Endothelial cell of umbilical vein (primary cell): ENCODE measurements around the gene STRN. TPM values are rescaled to one million over a fixed set of nuclear protein-coding genes. Genes with fewer than 3 reads are reported as not detected.

Source experiments
- BruUV-seq: library from RNA; stranded (reverse); fragments of 400-500 nt; replicated peaks from 2 replicates; lab custom pipeline; 2021; lab: Mats Ljungman, UMichigan
- CTCF ChIA-PET: fragments of 300-600, 350-600 bp; sonication (Branson Sonifier 250); formaldehyde crosslinking; loops from one replicate; lab custom pipeline; 2021; ENCODE audit warnings: antibody characterized with exemption, inconsistent platforms; lab: Charles Lee
- POLR2A ChIA-PET: fragments of 300-600, 350-600 bp; sonication (Branson Sonifier 250); formaldehyde crosslinking; loops from one replicate; lab custom pipeline; 2021; ENCODE audit warnings: antibody characterized with exemption, inconsistent platforms; lab: Charles Lee
- DNase-seq: peaks from one replicate; pipeline ENCODE4 v3.0.0-alpha.2; 2011; ENCODE audit warnings: low read depth, low spot score
- FAIRE-seq: peaks from 2 replicates; lab custom pipeline; 2011; peaks lifted over from hg19 to GRCh38; lab: Jason Lieb, UNC
- H2AFZ ChIP-seq: 2 replicates; pipeline ENCODE4 v1.6.0; 2012; ENCODE audit warnings: low read depth, low read length, control low read depth, inconsistent platforms
- H3K27ac ChIP-seq: 2 replicates; pipeline ENCODE4 v1.5.1; 2011; ENCODE audit warnings: low read depth, mild to moderate bottlenecking, control low read depth, low read length, moderate library complexity; ENCODE audit not compliant: insufficient read depth
- H3K27me3 ChIP-seq, 2 experiments: 2 replicates each; pipeline versions ENCODE4 v1.6.0 to v1.6.1; 2011; ENCODE audit warnings: low read length in 2 of 2, mixed read lengths in 1 of 2; ENCODE audit not compliant: control insufficient read depth in 2 of 2, insufficient read depth in 2 of 2
- H3K36me3 ChIP-seq, 2 experiments: 2 replicates in 1 of 2; 3 replicates in 1 of 2; pipeline ENCODE4 v1.5.1; 2011; ENCODE audit warnings: low read length in 2 of 2, mild to moderate bottlenecking in 1 of 2, moderate library complexity in 1 of 2; ENCODE audit not compliant: control insufficient read depth in 2 of 2, insufficient read depth in 2 of 2; ENCODE audit errors: extremely low read depth in 1 of 2
- H3K4me1 ChIP-seq: 3 replicates; pipeline ENCODE4 v1.5.1; 2011; ENCODE audit warnings: mild to moderate bottlenecking, low read length; ENCODE audit not compliant: control insufficient read depth, insufficient read depth; ENCODE audit errors: extremely low read depth
- H3K4me2 ChIP-seq: 2 replicates; pipeline ENCODE4 v1.6.1; 2011; ENCODE audit warnings: low read length, control low read depth, mixed read lengths; ENCODE audit not compliant: insufficient read depth
- H3K4me3 ChIP-seq, 3 experiments: fragments of 200-600 bp in 1 of 3; sonication (generic), shearing (Covaris generic) in 1 of 3; replicated peaks in 1 of 3; 2 replicates each; pipeline ENCODE4 v1.5.1; 2011 to 2016; ENCODE audit warnings: control low read depth in 3 of 3, low read length in 3 of 3, mild to moderate bottlenecking in 2 of 3, inconsistent platforms in 1 of 3, low read depth in 1 of 3, moderate library complexity in 1 of 3; ENCODE audit not compliant: insufficient read depth in 1 of 3
- H3K79me2 ChIP-seq: 2 replicates; pipeline ENCODE4 v1.6.0; 2012; ENCODE audit warnings: low read length, inconsistent platforms; ENCODE audit not compliant: control insufficient read depth, insufficient read depth
- H3K9ac ChIP-seq: replicated peaks from 2 replicates; pipeline ENCODE3; 2011; ENCODE audit warnings: low read length, control low read depth; ENCODE audit not compliant: insufficient read depth; ENCODE audit errors: extremely low read depth
- H3K9me1 ChIP-seq: replicated peaks from 3 replicates; pipeline ENCODE4 v1.6.0; 2011; ENCODE audit warnings: mild to moderate bottlenecking, low read length; ENCODE audit not compliant: control insufficient read depth, insufficient read depth; ENCODE audit errors: extremely low read depth
- H3K9me3 ChIP-seq: replicated peaks from 2 replicates; pipeline ENCODE4 v1.5.1; 2012; ENCODE audit warnings: low read length, inconsistent platforms; ENCODE audit not compliant: control insufficient read depth, insufficient read depth
- H4K20me1 ChIP-seq: replicated peaks from 2 replicates; pipeline ENCODE3; 2011; ENCODE audit warnings: mild to moderate bottlenecking, low read length; ENCODE audit not compliant: control insufficient read depth, insufficient read depth; ENCODE audit errors: extremely low read depth
- EZH2 ChIP-seq: IDR thresholded peaks from 2 replicates; pipeline ENCODE4 v1.6.1; 2012; ENCODE audit warnings: borderline replicate concordance, low read depth, mild to moderate bottlenecking, moderate library complexity, low read length, inconsistent platforms; ENCODE audit not compliant: severe bottlenecking
- FOS ChIP-seq: IDR thresholded peaks from 2 replicates; pipeline ENCODE4 v1.6.1; 2011; ENCODE audit warnings: mild to moderate bottlenecking, low read length, moderate library complexity, borderline replicate concordance; ENCODE audit not compliant: insufficient read depth
- GATA2 ChIP-seq: IDR thresholded peaks from 2 replicates; pipeline ENCODE4 v1.7.0; 2011; ENCODE audit warnings: low read depth, mild to moderate bottlenecking, moderate library complexity, mixed read lengths, low read length; ENCODE audit not compliant: insufficient read length, insufficient read depth
- JUN ChIP-seq: IDR thresholded peaks from 2 replicates; pipeline ENCODE4 v1.6.1; 2011; ENCODE audit warnings: borderline replicate concordance, low read depth; ENCODE audit not compliant: insufficient read length, insufficient read depth
- MYC ChIP-seq: IDR thresholded peaks from one replicate; pipeline ENCODE4 v1.6.1; 2011; ENCODE audit warnings: mild to moderate bottlenecking, low read depth, low read length
- POLR2A ChIP-seq: IDR thresholded peaks from 2 replicates; pipeline ENCODE4 v1.6.1; 2012; ENCODE audit warnings: low read depth, mild to moderate bottlenecking, control low read depth, low read length
- POLR2AphosphoS5 ChIP-seq: IDR thresholded peaks from 2 replicates; pipeline ENCODE4 v1.6.1; 2012; ENCODE audit warnings: low read depth, mild to moderate bottlenecking, control low read depth, low read length, moderate library complexity; ENCODE audit not compliant: insufficient read depth
- dilution Hi-C: fragments of 300-500 bp; cut with MboI; formaldehyde crosslinking; loops from one replicate; pipeline ENCODE4 v1.15.0; 2019; ENCODE audit warnings: low sequenced_read_pairs; ENCODE audit not compliant: extremely low pct_ligation_motif_present
- intact Hi-C: fragments of 100-400 bp; cut with micrococcal nuclease; formaldehyde crosslinking; loops from one replicate; pipeline ENCODE4 v1.10.0; 2022
- polyA plus RNA-seq, 4 experiments: library from polyadenylated mRNA; depleted of rRNA in 3 of 4; stranded (reverse) in 3 of 4; unstranded in 1 of 4; fragments of >200 nt; gene quantifications; 2 replicates each; pipeline versions ENCODE4 v1.2.1 to v1.2.3, GENCODE V29; 2011 to 2012; ENCODE audit warnings: missing spikeins in 1 of 4
- total RNA-seq: library from RNA; stranded (reverse); gene quantifications from 2 replicates; pipeline ENCODE4 v1.2.3, GENCODE V29; 2021
- TF ChIP-seq, protein P1 (sequence below), 2 donors: IDR thresholded peaks; 1 replicate in 1 of 2; 2 replicates in 1 of 2; pipeline ENCODE4 v1.5.1; 2011; ENCODE audit warnings: low read length in 2 of 2, mild to moderate bottlenecking in 2 of 2, moderate library complexity in 2 of 2, control low read depth in 1 of 2, inconsistent platforms in 1 of 2, low read depth in 1 of 2; ENCODE audit not compliant: insufficient read depth in 1 of 2; ENCODE audit errors: extremely low read depth in 1 of 2
- TF ChIP-seq, protein P2 (sequence below): IDR thresholded peaks from 2 replicates; pipeline ENCODE4 v1.6.1; 2011; ENCODE audit not compliant: insufficient read depth, insufficient read length

The STRN gene
- total and polyA plus RNA-seq, 2 donors (not counting 3 experiments of a cell fraction or from before 2014, with no cell fraction given): 6.7 to 33.4 TPM

DNA sequence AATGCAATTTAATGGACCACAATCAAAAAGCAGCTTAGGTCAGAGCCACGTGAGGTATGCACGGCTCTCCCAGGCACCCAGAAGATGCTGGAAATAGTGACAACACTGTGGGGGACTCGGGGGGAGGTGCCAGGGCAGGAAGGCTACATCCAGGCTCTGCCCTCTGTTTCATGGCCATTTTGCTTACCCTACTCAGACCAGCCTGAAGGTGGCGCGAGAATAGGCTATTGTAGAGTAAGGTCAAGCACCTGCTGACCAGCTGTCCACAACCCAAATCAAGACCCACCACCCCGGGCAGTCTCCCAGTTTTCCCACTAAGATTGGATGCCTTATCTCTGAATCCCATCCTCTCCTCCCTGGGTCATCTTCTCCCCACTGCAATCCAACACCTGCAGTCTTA is 154.1 kb downstream of the STRN start:
- H3K4me1 ChIP-seq: peaks cover 3% of the 10 kb centered on the region
- CTCF ChIA-PET: interaction anchor here (0.7 to 3.5 kb wide), 2 partner anchors 9 to 1442 kb away, joined by 3 to 18 read pairs; no protein-coding TSS in a partner anchor
- intact Hi-C loops (loop anchor here (1.0 kb wide), 1 partner anchor 193 kb away; no protein-coding TSS in a partner anchor), dilution Hi-C loops (no loop called here)
- POLR2A ChIA-PET: no interaction called here
- no peaks in the 10 kb centered on the region for H3K9me1 ChIP-seq
- H3K27me3 ChIP-seq: no peaks in the 10 kb centered on the region
- H3K36me3 ChIP-seq: no peaks in the 10 kb centered on the region
- FAIRE-seq (no peak), DNase-seq (no peak)
- TF ChIP-seq FOS: no peak
- TF ChIP-seq, protein P1, sequence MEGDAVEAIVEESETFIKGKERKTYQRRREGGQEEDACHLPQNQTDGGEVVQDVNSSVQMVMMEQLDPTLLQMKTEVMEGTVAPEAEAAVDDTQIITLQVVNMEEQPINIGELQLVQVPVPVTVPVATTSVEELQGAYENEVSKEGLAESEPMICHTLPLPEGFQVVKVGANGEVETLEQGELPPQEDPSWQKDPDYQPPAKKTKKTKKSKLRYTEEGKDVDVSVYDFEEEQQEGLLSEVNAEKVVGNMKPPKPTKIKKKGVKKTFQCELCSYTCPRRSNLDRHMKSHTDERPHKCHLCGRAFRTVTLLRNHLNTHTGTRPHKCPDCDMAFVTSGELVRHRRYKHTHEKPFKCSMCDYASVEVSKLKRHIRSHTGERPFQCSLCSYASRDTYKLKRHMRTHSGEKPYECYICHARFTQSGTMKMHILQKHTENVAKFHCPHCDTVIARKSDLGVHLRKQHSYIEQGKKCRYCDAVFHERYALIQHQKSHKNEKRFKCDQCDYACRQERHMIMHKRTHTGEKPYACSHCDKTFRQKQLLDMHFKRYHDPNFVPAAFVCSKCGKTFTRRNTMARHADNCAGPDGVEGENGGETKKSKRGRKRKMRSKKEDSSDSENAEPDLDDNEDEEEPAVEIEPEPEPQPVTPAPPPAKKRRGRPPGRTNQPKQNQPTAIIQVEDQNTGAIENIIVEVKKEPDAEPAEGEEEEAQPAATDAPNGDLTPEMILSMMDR (IDR thresholded peaks at IDR 0.05; ENCODE audit: extremely low read depth in 1 of 2, insufficient read depth in 1 of 2, low read depth in 1 of 2, low read length in 2 of 2): peak; percentile 19 to 28
- no peak overlapping the region for H3K4me3 ChIP-seq
- no peak overlapping the region for H3K9ac ChIP-seq
- H2AFZ ChIP-seq: no peak overlapping the region
- no peaks in the 10 kb centered on the region for H3K79me2 ChIP-seq
- no peak overlapping the region for H3K27ac ChIP-seq
- H4K20me1 ChIP-seq: no peaks in the 10 kb centered on the region
- H3K9me3 ChIP-seq: no peaks in the 10 kb centered on the region
- H3K4me2 ChIP-seq: no peak overlapping the region
- no TSS peak for BruUV-seq

DNA sequence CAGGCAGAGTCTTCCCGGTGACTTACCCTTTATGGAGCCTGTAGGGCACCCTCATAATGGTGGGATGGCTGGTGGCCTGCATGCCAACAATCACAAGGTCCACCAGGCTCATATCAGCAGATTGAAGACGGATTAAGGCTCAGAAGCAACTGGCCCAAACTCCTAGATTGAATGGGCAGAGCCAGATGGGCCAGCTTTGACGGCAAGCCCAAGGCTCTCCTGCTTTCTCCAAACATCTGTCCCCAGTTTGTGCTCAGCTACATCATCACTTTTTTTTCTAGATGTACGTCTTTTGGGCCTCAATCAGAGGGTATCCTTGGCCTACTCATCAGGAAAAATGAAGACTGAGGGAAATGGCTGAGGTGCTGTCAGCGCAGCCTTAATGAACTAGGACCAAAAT is 155.3 kb downstream of the STRN start:
- Histone ChIP-seq H3K9me3 (no peaks in the 10 kb centered on the region), H4K20me1 (no peaks in the 10 kb centered on the region), H3K4me1 (no peaks in the 10 kb centered on the region), H2AFZ (no peak overlapping the region), H3K9ac (no peak overlapping the region), H3K27me3 (no peaks in the 10 kb centered on the region), H3K4me2 (no peak overlapping the region), H3K36me3 (no peaks in the 10 kb centered on the region), H3K79me2 (no peaks in the 10 kb centered on the region), H3K9me1 (no peaks in the 10 kb centered on the region), H3K27ac (no peak overlapping the region), H3K4me3 (no peak overlapping the region)
- no peak for DNase-seq
- ChIA-PET CTCF (interaction anchor here (1.3 to 3.5 kb wide), 2 partner anchors 10 to 19 kb away, joined by 3 to 18 read pairs; no protein-coding TSS in a partner anchor), POLR2A (no interaction called here)
- dilution Hi-C loops: no loop called here
- intact Hi-C loops: no loop called here
- TF ChIP-seq, protein P1 (IDR thresholded peaks at IDR 0.05; ENCODE audit: extremely low read depth in 1 of 2, insufficient read depth in 1 of 2, low read depth in 1 of 2, low read length in 2 of 2): no peak
- TF ChIP-seq JUN (no peak), POLR2A (no peak), EZH2 (no peak), FOS (no peak), GATA2 (no peak), POLR2AphosphoS5 (no peak), MYC (no peak)
- TF ChIP-seq, protein P2, sequence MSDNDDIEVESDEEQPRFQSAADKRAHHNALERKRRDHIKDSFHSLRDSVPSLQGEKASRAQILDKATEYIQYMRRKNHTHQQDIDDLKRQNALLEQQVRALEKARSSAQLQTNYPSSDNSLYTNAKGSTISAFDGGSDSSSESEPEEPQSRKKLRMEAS: no peak
- FAIRE-seq: no peak
- BruUV-seq: no TSS peak
